C4-2B (cell line): Measurements from ENCODE around the gene MLLT6.

Experiments used
- H3K27ac ChIP-seq: fragments of 450-650 bp; 2 replicates; pipeline ENCODE4 v1.5.1; 2017
- CTCF ChIP-seq: fragments of 450-650 bp; conservative IDR thresholded peaks from 2 replicates; pipeline ENCODE4 v1.5.1; 2017; ENCODE audit warnings: mild to moderate bottlenecking
- ZFX ChIP-seq: fragments of 450-650 bp; IDR thresholded peaks from 2 replicates; pipeline ENCODE4 v1.6.1; 2017

Gene MLLT6

GRCh38 chr17:38704606-38705522 lies at the start of gene MLLT6:
TSS of gene MLLT6 (plus strand) at chr17:38705273. CDS start at chr17:38705633, 360 bp downstream.
- peak within 1 kb of the TSS; percentile 98 for H3K27ac ChIP-seq
- no peak for TF ChIP-seq CTCF
- no peak for TF ChIP-seq ZFX

- TF ChIP-seq ZFX (no peak), CTCF (no peak)
- H3K27ac ChIP-seq = no peak overlapping the region
Observed at GRCh38 chr17:38656959-38657823, 47.9 kb upstream of the MLLT6 start.

- no peak overlapping the region for H3K27ac ChIP-seq
- TF ChIP-seq ZFX = no peak
- no peak for TF ChIP-seq CTCF
Observed at GRCh38 chr17:38657824-38658740, 47.0 kb upstream of the MLLT6 start.

- H3K27ac ChIP-seq = no peak overlapping the region
- TF ChIP-seq CTCF (no peak), ZFX (no peak)
Observed at GRCh38 chr17:38658741-38659345, 46.2 kb upstream of the MLLT6 start.

- TF ChIP-seq ZFX (no peak), CTCF (no peak)
- no peak overlapping the region for H3K27ac ChIP-seq
Observed at GRCh38 chr17:38659415-38659814, 45.7 kb upstream of the MLLT6 start.

- H3K27ac ChIP-seq = no peak overlapping the region
- TF ChIP-seq ZFX (no peak), CTCF (no peak)
Observed at GRCh38 chr17:38660097-38661025, 44.7 kb upstream of the MLLT6 start.
